Hippocampal formation (tissue), 2 donors: ENCODE measurements around the gene SURF6.
"Not testable (repeated sequence)": the region's sequence is repeated elsewhere in the genome, so short reads cannot be mapped to it uniquely, and the experiment has no call there.

Source experiments
- DNase-seq, 2 donors: peaks; one replicate each; lab custom pipeline; 2025; lab: John Stamatoyannopoulos, UW

SURF6 gene

GRCh38 chr9:133290751-133291302 is 45.2 kb downstream of the SURF6 start:
- no peak for DNase-seq

DNA sequence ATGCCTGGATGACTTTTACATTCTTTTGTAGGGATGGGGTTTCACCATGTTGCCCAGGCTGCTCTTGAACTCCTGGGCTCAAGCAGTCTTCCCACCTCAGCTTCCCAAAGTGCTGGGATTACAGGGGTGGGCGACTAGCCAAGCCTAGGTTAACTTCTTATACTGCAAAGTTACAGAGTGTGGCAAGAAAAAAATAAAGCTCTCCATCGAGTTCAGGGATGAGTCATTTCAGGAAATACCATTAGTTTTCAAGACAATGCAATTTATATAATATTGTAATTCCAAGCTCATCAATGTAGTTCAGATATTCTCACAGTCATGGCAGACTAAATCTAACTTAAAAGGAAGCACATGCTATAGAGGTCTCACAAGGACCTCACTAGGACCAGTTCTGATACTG is 49.5 kb downstream of the SURF6 start:
- no peak for DNase-seq

DNA sequence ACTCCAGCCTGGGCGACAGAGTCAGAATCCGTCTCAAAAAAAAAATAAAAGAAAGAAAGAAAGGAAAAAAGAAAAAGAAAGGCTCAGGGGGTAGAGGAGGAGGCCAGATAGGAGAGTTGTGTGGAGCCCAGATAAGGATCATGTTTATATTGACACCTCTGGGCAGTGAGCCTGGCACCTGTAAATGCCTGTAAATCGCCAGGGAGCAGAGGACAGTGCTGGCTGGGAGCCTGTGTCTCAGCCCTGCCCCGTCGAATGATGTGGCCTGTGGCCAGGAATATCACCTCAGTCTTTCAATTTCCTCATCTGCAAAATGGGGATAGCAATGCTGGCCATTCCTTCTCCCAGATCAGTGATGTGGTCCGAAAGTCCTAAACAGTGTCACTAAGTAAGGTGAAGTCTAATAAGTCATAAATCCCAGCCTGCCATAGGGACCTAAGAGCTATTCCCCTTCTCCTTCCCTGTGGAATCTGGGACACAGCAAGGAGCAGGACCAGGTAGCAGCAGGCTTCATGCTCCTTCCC is 50.7 kb downstream of the SURF6 start:
- DNase-seq, result no peak

- DNase-seq, result no peak
These were observed 51.6 kb downstream of the SURF6 start for GRCh38 chr9:133284362-133284761.

DNA sequence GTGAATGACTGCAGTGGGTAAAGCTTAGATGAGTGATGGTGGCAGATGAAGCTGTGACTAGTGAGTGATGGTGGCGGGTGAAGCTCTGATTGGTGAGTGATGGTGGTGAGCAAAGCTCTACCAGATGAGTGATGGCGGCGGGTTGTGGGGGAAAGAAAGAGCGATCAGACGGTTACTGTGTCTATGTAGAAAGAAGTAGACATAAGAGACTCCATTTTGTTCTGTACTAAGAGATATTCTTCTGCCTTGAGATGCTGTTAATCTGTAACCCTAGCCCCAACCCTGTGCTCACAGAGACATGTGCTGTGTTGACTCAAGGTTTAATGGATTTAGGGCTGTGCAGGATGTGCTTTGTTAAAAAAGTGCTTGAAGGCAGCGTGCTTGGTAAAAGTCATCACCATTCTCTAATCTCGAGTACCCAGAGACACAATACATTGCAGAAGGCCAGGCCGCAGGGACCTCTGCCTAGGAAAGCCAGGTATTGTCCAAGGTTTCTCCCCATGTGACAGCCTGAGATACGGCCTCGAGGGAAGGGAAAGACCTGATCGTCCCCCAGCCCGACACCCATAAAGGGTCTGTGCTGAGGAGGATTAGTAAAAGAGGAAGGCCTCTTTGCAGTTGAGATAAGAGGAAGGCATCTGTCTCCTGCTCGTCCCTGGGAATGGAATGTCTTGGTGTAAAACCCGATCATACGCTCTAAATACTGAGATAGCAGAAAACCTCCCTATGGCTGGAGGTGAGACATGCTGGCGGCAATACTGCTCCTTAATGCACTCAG is 52.5 kb downstream of the SURF6 start:
- not testable (repeated sequence) for DNase-seq

GRCh38 chr9:133282464-133283238 is 53.3 kb downstream of the SURF6 start:
- DNase-seq, result no peak

DNA sequence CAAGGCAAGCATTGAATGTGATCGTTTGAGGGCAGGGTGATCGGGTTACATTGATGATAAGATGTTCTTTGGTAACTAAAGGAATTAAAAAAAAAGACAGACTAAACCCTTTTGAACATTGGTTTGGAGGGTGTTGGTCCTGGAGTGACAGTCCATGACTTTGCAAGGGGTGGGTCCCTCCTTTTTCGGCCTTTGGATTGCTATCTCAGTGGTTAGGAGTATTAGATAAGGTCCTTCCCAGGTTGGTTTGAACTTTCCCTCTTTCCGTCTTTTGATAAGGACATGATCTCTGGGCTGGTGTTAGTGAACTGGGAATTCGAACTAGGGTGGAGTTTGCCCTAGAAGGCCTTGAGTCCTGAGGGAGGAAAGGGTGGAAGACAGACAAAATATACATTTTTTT is 55.6 kb downstream of the SURF6 start:
- no peak for DNase-seq
